Stimulated activated CD4-positive, alpha-beta T cell treated with anti-CD3 and anti-CD28 coated beads, TNF-alpha, amount 100 ng/mL, for 24 hours (primary cell): Measurements from ENCODE around the gene SORCS2.

Experiments
- DNase-seq, 3 experiments: peaks; one replicate each; pipeline ENCODE4 v3.0.0-alpha.2; 2020; ENCODE audit warnings: low read depth in 3 of 3

SORCS2 gene

GRCh38 chr4:7763106-7763505, 570.8 kb downstream of the SORCS2 start:
- no peak for DNase-seq

GRCh38 chr4:7763788-7764187, 571.5 kb downstream of the SORCS2 start:
- DNase-seq: no peak

- no peak for DNase-seq
These were observed 572.1 kb downstream of the SORCS2 start for GRCh38 chr4:7764466-7764865.

DNA sequence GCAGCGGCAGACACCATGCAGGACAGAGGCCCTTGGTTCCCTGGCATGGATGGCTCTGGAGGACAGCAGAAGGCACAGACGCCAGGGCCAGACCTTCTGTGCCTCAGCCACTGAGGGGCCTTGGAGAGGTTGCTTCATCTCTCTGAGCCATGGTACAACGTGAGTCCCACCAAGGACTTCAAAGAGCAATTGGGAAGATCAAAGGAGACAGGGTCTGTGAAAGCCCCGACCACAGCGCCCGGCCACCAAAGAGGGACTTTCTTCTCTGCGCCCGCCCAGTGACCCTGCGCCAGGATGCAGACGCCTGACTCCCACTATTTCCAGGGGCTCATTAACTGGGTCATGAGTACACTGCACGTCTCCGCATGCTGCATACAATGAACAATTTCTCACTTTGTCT, 573.3 kb downstream of the SORCS2 start:
- DNase-seq: no peak

GRCh38 chr4:7766086-7766485, 573.7 kb downstream of the SORCS2 start:
- DNase-seq: no peak

DNA sequence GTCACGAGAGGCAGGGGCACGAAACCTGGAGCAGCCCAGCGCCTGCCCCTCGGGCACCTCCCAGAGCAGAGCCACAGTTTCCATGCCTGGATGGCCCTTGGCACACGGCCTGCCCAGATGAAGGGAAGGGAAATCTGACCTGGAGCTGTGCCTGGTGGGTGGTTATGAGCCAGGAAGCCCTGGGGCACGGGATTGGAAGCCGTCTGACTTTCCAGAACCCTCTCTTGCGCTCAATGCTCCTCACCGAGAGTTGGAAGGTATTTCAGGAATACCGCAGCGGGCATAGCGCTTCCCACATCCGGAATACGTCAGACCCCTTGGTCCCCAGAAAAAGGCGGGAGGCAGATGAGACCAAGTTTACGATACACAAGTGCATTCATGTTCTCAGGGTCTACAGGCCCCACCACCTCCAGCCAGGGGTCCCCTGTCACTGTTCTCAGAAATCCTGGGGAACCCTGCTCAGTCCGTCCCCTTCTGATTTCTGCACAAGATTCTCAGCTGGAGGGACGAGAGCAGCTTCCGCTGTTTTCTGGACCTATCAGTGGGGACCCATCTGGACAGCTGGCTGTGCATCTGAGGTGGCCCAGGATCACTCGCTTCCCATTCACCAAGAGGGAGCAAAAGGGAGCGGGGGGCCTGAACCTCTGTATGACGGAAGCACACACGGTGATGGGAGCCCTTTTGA, 574.5 kb downstream of the SORCS2 start:
- DNase-seq: no peak

DNA sequence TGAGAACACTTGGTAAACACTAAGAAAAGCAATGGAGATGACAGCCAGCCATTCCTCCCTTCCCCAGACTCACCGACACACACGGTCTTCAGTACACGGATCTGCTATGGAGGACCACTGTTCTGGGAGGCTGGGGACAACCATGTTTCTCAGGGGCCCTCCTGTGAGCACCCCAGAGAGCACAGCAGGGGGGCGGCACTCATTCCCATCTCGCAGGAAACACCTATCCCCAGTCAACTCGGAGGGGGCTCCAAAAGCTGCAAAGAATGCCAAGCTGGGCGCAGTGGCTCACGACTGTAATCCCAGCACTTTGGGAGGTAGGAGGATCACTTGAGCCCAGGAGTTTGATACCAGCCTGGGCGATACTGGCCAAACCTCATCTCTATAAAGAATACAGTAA, 575.2 kb downstream of the SORCS2 start:
- no peak for DNase-seq

DNA sequence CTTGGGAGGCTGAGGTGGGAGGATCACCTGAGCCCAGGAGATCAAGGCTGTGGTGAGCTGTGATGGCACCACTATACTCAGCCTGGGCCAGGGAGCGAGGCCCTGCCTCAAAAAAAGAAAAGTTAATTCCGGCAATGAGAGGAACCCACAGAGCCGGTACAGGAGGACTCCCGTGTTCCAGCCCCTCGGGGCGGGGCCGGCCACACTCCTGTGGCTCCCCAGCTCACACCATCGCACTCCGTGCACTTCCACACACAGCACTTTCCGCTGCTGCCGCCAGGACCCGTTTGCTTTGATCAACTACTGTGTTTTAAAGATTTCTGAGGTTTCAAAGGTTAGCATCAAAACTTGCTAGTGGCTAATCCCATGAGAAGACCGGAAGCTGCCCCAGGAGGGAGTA, 575.6 kb downstream of the SORCS2 start:
- DNase-seq: no peak

DNA sequence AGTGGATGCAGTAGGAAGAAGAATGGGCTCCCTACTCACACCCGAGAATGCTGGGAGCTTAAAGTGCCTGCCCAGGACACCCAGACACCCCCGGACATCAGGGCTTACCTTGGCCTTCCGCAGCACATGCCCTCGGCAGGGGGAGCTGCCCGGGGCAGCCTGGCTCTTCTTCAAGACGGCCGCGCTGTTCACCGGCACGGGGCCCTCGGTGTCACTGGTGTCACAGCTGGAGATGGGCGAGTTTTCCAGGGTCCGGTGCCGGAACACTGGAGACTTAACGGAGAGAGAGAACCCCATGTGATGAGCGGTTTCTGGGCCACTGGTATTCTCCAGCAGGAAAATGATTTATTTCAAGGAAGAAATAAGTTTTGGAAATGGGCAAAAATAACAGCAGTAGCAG, 576.4 kb downstream of the SORCS2 start:
- DNase-seq: no peak

DNA sequence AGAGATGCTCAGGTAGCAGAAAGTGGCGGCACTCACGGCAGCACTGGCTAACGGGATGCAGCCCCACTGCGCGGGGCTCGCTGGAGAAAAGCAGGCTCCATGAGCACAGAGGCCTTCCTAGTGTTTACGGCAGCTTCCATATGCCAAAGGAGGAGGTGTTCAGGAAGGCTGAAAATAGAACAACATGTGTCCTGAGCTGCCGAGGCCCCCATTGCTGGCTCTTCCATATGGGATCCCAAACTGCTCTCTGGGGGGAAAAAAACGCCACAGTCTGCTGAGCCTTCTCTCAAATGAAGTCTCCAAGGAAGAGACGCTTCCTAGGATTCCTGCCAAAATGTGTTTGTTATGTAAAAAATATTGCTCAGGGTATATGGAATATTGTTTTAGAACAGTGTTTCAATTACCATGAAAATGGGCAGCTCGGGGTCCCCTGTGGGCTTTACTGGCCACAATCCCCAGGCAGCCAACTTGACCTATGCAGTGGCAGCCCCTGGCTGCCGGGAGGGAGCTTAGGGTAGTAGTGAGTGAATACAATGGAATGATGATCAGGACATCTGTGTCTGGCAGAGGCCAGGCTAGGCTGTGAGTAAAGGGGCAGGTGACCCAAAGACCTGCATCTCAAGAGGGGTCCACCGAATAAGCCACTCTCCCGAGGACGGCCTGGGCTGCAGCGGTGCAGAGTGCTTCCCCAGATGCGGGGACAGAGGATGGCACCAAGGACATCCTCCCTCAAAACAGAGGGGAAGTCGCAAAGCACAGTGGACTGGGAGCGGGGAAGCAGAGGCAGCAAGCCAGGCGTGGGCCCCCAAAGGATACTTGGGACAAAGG, 577.3 kb downstream of the SORCS2 start:
- DNase-seq: no peak

GRCh38 chr4:7770224-7771050, 578.1 kb downstream of the SORCS2 start:
- DNase-seq: no peak

GRCh38 chr4:7771056-7771455, 578.7 kb downstream of the SORCS2 start:
- peak in 2 of 3 experiments; percentile 15 to 48 for DNase-seq

DNA sequence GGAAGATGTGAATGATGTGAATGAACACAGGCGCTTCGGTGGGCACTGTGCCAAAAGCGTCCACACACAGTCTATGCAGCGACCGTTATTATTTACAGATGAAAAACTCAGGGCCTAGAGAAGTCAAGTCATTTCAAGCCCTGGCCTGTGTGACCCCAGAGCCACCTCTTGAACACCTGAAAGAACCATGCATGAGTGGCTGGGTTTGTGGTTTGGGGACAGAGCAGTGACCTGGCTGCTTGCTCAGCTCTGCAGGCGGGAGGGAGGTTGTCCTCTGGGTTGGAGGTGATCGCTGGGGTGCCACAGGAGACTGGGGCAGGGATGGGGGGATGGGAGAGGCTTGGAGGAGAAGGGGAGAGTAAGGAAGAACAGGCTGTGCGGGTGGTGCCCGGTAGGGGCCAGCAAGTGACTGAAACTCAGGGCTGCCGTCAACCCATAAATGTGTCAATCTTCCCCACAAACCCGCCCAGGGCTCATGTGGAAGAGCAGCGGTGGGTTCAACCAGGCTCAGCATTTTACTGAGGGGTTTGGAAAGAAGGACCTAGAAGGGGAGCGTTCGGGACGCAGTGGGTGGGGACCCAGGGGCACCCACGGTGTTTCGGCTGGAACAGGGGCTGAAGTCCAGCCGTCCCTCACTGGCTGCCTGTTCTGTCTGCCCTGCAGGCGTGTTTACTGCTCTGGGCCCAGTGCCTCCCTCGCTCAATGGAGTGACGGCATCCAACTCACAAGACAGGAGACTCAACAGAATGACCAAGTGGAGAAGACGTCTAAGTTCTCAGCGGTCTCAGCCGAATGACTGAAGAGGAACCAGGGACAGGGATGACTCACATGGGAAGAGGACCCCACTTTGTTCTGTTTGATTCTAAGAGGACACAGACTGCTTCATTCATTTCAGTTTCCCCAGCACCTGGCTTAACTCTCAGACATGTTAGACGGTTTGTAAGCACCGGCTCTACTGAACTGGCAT, 579.5 kb downstream of the SORCS2 start:
- DNase-seq: no peak

DNA sequence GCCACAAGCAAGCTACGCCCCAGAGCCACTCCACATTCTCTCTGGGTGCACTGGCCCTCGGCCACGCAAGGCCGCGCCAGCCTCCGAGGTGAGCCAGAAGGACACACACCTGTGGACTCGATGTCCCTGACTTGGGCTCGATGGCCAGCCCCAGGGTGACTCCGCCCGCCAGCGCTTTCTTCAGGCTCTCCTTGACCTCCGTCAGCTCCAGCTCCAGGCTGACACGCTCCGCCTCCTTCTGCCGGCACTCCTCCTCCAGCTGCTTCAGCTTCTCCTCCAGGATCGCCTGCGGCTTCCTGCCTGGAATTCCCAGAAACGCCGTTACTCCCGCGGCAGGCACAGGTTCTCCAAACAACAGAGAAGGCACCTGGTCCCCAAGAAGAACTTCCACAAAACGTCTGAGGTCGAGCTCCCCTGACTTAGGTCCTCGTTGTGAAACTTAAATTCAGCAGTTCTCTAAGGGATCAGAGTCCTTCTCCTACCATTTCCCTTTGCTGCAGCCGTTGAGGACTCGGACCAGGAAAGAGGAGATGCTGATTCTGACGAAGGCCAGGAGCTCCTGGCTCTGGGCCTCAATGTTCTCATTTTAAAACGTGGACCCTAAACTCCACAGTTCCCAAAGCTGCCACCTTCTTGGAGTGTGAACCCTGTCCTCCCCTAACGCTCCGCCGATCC, 580.5 kb downstream of the SORCS2 start:
- DNase-seq: no peak

- no peak for DNase-seq
These were observed 581.3 kb downstream of the SORCS2 start for GRCh38 chr4:7773401-7774180.

GRCh38 chr4:7774301-7775294, 582.3 kb downstream of the SORCS2 start:
- no peak for DNase-seq

GRCh38 chr4:7775396-7775795, 583.1 kb downstream of the SORCS2 start:
- DNase-seq: no peak

DNA sequence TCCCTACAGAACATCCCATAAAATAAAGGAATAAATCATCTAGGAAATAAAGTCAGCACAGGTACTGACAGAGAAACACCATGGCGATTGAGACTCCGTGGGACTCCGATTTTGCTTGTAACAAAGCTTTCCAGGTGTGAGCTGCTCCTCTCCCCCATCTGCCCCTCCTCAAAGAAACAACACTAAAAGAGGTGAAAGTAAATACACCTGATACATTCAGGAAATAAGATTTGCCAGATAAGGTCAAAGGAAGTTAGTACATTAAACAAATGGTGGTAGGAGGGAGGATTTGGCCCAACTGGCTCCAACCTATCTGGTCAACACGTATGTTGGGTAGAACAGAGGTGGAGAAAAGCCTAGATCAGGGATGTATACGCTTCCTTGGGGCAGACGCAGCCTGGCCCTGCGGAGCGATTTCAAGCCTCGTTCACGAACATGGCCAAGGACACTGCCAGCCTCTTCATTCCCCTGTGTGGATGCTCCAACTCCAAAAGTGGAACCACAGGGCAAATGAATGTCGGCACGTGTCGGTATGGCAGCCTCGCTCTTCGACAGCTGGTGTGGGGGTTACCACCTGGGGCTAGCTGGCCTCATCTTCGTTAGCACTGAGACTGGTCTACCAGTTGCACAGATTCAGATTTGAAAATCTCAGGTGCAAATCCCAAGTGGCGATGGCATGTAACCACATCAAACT, 584.8 kb downstream of the SORCS2 start:
- no peak for DNase-seq
